ENCODE results near the gene OR10R2. TPM values are rescaled to one million over a fixed set of nuclear protein-coding genes. Genes with fewer than 3 reads are reported as not detected.

The OR10R2 gene
- total RNA-seq, 4 donors from 2014 or later, result not detected

DNA sequence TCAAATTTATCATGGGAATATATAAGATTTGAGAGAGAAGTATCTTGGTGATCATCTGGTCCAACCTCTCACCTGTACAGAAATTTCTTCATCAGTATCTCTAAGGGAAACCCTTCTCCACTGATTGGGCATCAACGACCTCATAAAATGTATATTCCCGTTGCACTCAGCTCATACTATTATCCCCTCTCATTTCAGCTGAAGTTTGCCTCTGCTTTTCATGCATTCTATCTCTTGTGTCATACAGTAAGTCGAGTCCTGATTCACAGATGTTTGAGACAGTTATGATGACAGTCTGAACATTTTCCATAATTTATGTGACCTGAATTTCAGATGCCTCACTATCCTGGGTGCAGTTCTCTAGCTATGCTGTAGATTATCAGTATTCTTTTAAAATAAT, 21.0 kb downstream of the OR10R2 start:
- no peak overlapping the region for H3K4me3 ChIP-seq (ENCODE audit: low read depth, poor library complexity, severe bottlenecking)
- WGBS, 2 donors, result 64 to 65% methylated on average over 3 of the region's 3 CpGs
- DNase-seq (ENCODE audit: low spot score in 2 of 2), result no peak
- TF ChIP-seq POLR2A (IDR thresholded peaks at IDR 0.05), result no peak
- intact Hi-C loops (cut with DNase I; ENCODE audit: low total_unique reads), result no loop called here

DNA sequence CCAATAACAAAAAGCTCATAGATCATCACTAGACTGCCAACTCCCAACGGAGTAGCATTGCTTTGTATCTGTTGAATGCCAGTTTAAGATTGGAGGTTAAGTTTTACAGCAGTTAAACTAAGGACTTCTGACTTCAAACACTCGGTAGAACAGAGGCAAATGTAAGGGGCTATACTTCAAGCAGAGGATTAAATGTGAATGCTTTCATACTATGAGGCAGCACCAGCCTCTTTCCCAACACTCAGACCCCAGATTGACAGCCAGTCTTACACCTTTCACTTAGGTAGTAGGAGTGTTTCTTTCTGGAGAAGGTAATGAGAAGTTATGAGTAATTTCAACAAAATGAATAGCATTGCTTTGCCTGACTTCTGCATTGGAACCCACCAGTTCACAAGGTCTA, 22.8 kb downstream of the OR10R2 start:
- H3K4me3 ChIP-seq (ENCODE audit: low read depth, poor library complexity, severe bottlenecking), result no peak overlapping the region
- 37 to 52% methylated on average over 2 of the region's 2 CpGs for WGBS, 2 donors
- TF ChIP-seq, protein P1, sequence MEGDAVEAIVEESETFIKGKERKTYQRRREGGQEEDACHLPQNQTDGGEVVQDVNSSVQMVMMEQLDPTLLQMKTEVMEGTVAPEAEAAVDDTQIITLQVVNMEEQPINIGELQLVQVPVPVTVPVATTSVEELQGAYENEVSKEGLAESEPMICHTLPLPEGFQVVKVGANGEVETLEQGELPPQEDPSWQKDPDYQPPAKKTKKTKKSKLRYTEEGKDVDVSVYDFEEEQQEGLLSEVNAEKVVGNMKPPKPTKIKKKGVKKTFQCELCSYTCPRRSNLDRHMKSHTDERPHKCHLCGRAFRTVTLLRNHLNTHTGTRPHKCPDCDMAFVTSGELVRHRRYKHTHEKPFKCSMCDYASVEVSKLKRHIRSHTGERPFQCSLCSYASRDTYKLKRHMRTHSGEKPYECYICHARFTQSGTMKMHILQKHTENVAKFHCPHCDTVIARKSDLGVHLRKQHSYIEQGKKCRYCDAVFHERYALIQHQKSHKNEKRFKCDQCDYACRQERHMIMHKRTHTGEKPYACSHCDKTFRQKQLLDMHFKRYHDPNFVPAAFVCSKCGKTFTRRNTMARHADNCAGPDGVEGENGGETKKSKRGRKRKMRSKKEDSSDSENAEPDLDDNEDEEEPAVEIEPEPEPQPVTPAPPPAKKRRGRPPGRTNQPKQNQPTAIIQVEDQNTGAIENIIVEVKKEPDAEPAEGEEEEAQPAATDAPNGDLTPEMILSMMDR (IDR thresholded peaks at IDR 0.05), result no peak
- no peak for TF ChIP-seq POLR2A (IDR thresholded peaks at IDR 0.05)
- no peak for DNase-seq (ENCODE audit: low spot score in 2 of 2)
- intact Hi-C loops (cut with DNase I; ENCODE audit: low total_unique reads), result no loop called here

DNA sequence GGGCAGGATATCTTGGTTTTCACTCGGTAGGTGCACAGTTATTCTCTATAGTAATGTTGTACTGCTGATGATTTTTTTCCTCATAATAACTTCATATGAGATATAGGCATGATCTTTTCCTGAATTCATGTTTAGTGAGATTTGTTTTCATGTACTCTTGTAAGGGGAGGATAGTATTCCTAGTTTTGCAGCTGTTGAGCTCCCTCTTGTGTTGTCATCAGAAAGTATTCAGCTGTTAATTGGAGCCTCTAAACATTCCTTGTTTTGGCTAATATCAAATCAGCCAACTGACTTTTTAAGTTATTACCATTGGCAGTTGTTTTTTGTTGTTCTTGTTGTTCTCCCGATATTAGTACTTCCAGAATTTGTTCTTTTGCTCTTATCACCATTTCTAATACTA, 24.4 kb downstream of the OR10R2 start:
- intact Hi-C loops (cut with DNase I; ENCODE audit: low total_unique reads), result no loop called here
- DNase-seq (ENCODE audit: low spot score in 2 of 2), result no peak
- 26 to 34% methylated on average over 2 of the region's 2 CpGs for WGBS, 2 donors
- TF ChIP-seq, protein P1 (IDR thresholded peaks at IDR 0.05), result no peak
- TF ChIP-seq POLR2A (IDR thresholded peaks at IDR 0.05), result no peak
- no peak overlapping the region for H3K4me3 ChIP-seq (ENCODE audit: low read depth, poor library complexity, severe bottlenecking)

DNA sequence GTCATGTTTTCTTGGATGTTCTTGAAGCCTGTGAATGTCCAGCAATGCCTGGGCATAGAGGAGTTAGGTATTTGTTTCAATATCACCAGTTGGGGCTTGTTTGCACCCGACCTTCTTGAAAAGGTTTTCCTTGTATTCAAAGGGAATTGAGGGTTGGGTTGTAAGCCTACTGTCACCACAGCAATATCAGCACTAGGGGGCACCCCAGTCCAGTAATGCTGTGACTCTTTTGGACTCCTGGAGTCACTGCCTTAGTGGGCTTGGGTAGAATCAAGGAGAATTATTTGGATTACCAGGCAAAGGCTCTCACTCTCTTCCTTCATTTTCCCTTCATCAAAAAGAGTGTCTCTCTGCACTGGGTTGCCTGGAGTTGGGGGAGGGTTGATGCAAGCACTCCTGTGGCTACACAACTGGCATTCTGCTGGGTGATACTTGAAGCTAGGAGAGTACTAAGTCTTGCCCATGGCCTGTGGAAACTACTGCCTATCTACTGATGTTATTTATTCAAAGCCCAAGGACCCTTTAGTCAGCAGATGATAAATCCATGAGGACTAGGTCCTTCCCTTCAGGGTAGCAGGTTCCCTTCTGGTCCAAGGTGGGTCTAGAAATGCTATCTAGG, 34.5 kb downstream of the OR10R2 start:
- intact Hi-C loops (cut with DNase I; ENCODE audit: low total_unique reads), result loop anchor here (2.0 kb wide), 1 partner anchor 46 kb away; no protein-coding TSS in a partner anchor
- no peak for TF ChIP-seq POLR2A (IDR thresholded peaks at IDR 0.05)
- TF ChIP-seq, protein P1 (IDR thresholded peaks at IDR 0.05), result no peak
- 31 to 45% methylated on average over 1 of the region's 1 CpG for WGBS, 2 donors
- no peak overlapping the region for H3K4me3 ChIP-seq (ENCODE audit: low read depth, poor library complexity, severe bottlenecking)
- DNase-seq (ENCODE audit: low spot score in 2 of 2), result no peak

DNA sequence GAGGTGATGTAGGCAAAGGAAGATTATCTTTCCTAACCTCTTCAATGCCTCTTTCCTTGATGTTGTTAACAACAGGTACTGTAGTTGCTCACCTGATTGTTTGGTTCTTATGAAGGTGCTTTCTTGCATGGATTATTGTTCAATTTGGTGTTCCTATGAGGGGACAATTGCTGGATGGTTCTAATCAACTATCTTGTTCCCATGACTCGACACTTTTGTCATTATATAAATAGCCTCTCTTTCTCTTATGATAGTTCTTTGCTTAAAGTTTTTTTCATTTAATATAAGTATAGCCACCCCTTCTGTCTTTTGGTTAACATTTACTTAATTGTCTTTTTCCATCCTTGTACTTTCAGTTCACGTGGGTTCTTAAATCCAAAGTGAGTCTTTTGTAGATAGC, 35.5 kb downstream of the OR10R2 start:
- no peak for TF ChIP-seq POLR2A (IDR thresholded peaks at IDR 0.05)
- TF ChIP-seq, protein P1 (IDR thresholded peaks at IDR 0.05), result no peak
- 89 to 90% methylated on average over 2 of the region's 2 CpGs for WGBS, 2 donors
- H3K4me3 ChIP-seq (ENCODE audit: low read depth, poor library complexity, severe bottlenecking), result no peak overlapping the region
- DNase-seq (ENCODE audit: low spot score in 2 of 2), result no peak
- intact Hi-C loops (cut with DNase I; ENCODE audit: low total_unique reads), result loop anchor here (2.0 kb wide), 1 partner anchor 45 kb away; no protein-coding TSS in a partner anchor

DNA sequence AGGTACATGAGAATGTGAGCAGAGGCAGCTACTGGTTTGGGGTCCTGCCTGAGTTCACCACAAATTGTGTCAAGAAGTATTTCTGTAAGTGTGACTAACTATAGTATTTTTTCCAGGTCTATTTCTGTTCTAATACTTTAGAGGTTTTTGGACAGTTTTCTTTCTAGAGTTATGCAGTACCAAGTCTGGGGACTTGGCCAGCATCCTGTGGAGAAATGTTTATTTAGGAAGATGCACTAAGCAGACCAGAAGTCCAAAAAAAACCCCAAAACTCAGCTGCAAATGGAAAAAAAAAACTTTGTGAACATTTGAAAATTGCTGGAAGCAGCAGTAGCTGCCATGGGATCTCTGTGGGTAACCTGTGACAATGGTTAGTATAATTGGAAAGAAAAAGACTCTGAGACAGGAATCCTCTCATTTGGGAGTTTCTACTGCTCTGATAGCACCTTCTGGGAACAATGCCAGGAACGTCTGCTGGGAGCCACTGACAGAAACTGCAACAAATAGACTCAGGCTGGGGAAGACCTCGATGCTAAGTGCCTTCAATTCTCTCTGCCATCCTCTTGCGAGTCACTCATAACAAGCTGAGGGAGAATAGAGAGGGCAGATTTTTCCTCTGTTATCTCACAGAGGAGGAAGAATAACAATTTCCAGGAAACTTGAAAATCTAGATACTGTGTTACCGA, 37.6 kb downstream of the OR10R2 start:
- H3K4me3 ChIP-seq (ENCODE audit: low read depth, poor library complexity, severe bottlenecking), result no peak overlapping the region
- intact Hi-C loops (cut with DNase I; ENCODE audit: low total_unique reads), result no loop called here
- 32 to 34% methylated on average over 4 of the region's 4 CpGs for WGBS, 2 donors
- TF ChIP-seq, protein P1 (IDR thresholded peaks at IDR 0.05), result no peak
- no peak for TF ChIP-seq POLR2A (IDR thresholded peaks at IDR 0.05)
- no peak for DNase-seq (ENCODE audit: low spot score in 2 of 2)
